A549 (cell line): ENCODE data around the gene KLHL22. TPM values are rescaled to one million over a fixed set of nuclear protein-coding genes. Genes with fewer than 3 reads are reported as not detected.

Experiments
- ATAC-seq, 2 experiments: fragments of 200-7000 bp in 1 of 2; fragments of >200 bp in 1 of 2; cut with Nextera tagmentation in 1 of 2; cut with Tn5 transposase in 1 of 2; 3 replicates each; pipeline versions ENCODE4 v1.8.0 to v1.9.1; 2018 to 2020; ENCODE audit warnings: mild to moderate bottlenecking in 1 of 2, moderate library complexity in 1 of 2
- CTCF ChIA-PET: fragments of 300-600 bp; sonication (Branson Sonifier 250); formaldehyde crosslinking; extraction: SDS; loops from one replicate; lab custom pipeline; 2021; ENCODE audit warnings: antibody characterized with exemption, inconsistent platforms; lab: Yijun Ruan, JAX
- POLR2A ChIA-PET: fragments of 350-600 bp; formaldehyde crosslinking; extraction: SDS; loops from one replicate; lab custom pipeline; 2021; ENCODE audit warnings: antibody characterized with exemption, inconsistent platforms; lab: Yijun Ruan, JAX
- DNase-seq, 2 experiments: peaks; one replicate each; pipeline versions ENCODE4 v3.0.0 to v3.0.0-alpha.2; 2011 to 2016; ENCODE audit warnings: low read depth in 1 of 2, low spot score in 1 of 2
- FAIRE-seq: peaks from 2 replicates; lab custom pipeline; 2011; peaks lifted over from hg19 to GRCh38; lab: Jason Lieb, UNC
- H3K27ac ChIP-seq, 2 experiments: fragments of >200 bp; sonication (Bioruptor Twin); formaldehyde crosslinking; 3 replicates each; pipeline ENCODE4 v1.5.1; 2016 to 2017
- H3K4me1 ChIP-seq: fragments of >200 bp; sonication (Bioruptor Twin); formaldehyde crosslinking; 3 replicates; pipeline ENCODE4 v1.6.1; 2016
- H3K4me2 ChIP-seq: fragments of >200 bp; sonication (Bioruptor Twin); formaldehyde crosslinking; 3 replicates; pipeline ENCODE4 v1.6.1; 2016
- H3K4me3 ChIP-seq: fragments of >200 bp; sonication (Bioruptor Twin); formaldehyde crosslinking; 3 replicates; pipeline ENCODE4 v1.5.1; 2016
- H3K9me3 ChIP-seq: fragments of >200 bp; sonication (Bioruptor Twin); formaldehyde crosslinking; 3 replicates; pipeline ENCODE4 v1.6.1; 2016
- CBX2 ChIP-seq: fragments of 200-600 bp; sonication (generic); IDR thresholded peaks from 2 replicates; pipeline ENCODE4 v1.6.1; 2016; ENCODE audit warnings: low read depth, mild to moderate bottlenecking, borderline replicate concordance
- CHD2 ChIP-seq: fragments of 150-350 bp; IDR thresholded peaks from 2 replicates; pipeline ENCODE4 v1.6.1; 2014; ENCODE audit warnings: low read length; ENCODE audit not compliant: partially characterized antibody
- EHF ChIP-seq: fragments of 250-450 bp; sonication (Bioruptor Pico); IDR thresholded peaks from 2 replicates; pipeline ENCODE4 v1.5.0; 2020; ENCODE audit warnings: mild to moderate bottlenecking
- ESRRA ChIP-seq: fragments of 150-350 bp; IDR thresholded peaks from 2 replicates; pipeline ENCODE4 v1.6.1; 2014; ENCODE audit warnings: mild to moderate bottlenecking, low read length, borderline replicate concordance
- FOSB ChIP-seq: fragments of 250-450 bp; sonication (Bioruptor Pico); IDR thresholded peaks from 2 replicates; pipeline ENCODE4 v1.5.0; 2020; ENCODE audit warnings: mild to moderate bottlenecking, moderate library complexity
- FOSL2 ChIP-seq, 2 experiments: fragments of 450-650 bp in 1 of 2; fragments of >200 bp in 1 of 2; sonication (Bioruptor Twin) in 1 of 2; formaldehyde crosslinking; IDR thresholded peaks; 2 replicates each; pipeline versions ENCODE4 v1.5.0 to v1.6.1; 2016 to 2020; ENCODE audit warnings: mild to moderate bottlenecking in 1 of 2, moderate library complexity in 1 of 2
- HEYL ChIP-seq: fragments of 250-450 bp; sonication (Bioruptor Pico); IDR thresholded peaks from 2 replicates; pipeline ENCODE4 v1.8.0; 2021; ENCODE audit warnings: mild to moderate bottlenecking, moderate library complexity
- JUN ChIP-seq, 2 experiments: fragments of >200 bp; sonication (Bioruptor Twin); formaldehyde crosslinking; IDR thresholded peaks; 2 replicates in 1 of 2; 3 replicates in 1 of 2; pipeline ENCODE4 v1.6.1; 2016 to 2017
- KDM1A ChIP-seq: fragments of 200-600 bp; sonication (generic); IDR thresholded peaks from 2 replicates; pipeline ENCODE4 v1.6.1; 2016; ENCODE audit warnings: low read depth, mild to moderate bottlenecking
- KDM5A ChIP-seq: fragments of 200-600 bp; sonication (generic); IDR thresholded peaks from 2 replicates; pipeline ENCODE4 v1.6.1; 2016; ENCODE audit warnings: antibody characterized with exemption, mild to moderate bottlenecking
- MYC ChIP-seq: IDR thresholded peaks from 2 replicates; pipeline ENCODE4 v1.6.1; 2012; ENCODE audit warnings: mild to moderate bottlenecking, inconsistent platforms, low read length, improper control_type of control experiment, borderline replicate concordance
- NR3C1 ChIP-seq: fragments of >200 bp; sonication (Bioruptor Twin); formaldehyde crosslinking; IDR thresholded peaks from 3 replicates; pipeline ENCODE4 v1.6.1; 2017
- PHF8 ChIP-seq: fragments of 200-600 bp; sonication (generic); IDR thresholded peaks from 2 replicates; pipeline ENCODE4 v1.6.1; 2016; ENCODE audit warnings: low read depth, mild to moderate bottlenecking, antibody characterized with exemption, moderate library complexity, borderline replicate concordance
- RAD21 ChIP-seq, 2 experiments: fragments of >200 bp in 1 of 2; sonication (Bioruptor Twin) in 1 of 2; formaldehyde crosslinking in 1 of 2; IDR thresholded peaks in 1 of 2; conservative IDR thresholded peaks in 1 of 2; 2 replicates in 1 of 2; 3 replicates in 1 of 2; pipeline ENCODE4 v1.6.1; 2012 to 2018; ENCODE audit warnings: inconsistent platforms in 1 of 2
- RFX5 ChIP-seq: fragments of 450-650 bp; IDR thresholded peaks from 2 replicates; pipeline ENCODE4 v1.7.1; 2014; ENCODE audit warnings: antibody characterized with exemption, mild to moderate bottlenecking, moderate library complexity
- TFCP2L1 ChIP-seq: fragments of 250-450 bp; sonication (Bioruptor Pico); IDR thresholded peaks from 2 replicates; pipeline ENCODE4 v1.5.0; 2021; ENCODE audit warnings: mild to moderate bottlenecking
- TP53 ChIP-seq: fragments of 250-450 bp; sonication (Bioruptor Pico); IDR thresholded peaks from 2 replicates; pipeline ENCODE4 v1.5.0; 2021; ENCODE audit warnings: mild to moderate bottlenecking, moderate library complexity
- ZFP36 ChIP-seq: fragments of 450-650 bp; IDR thresholded peaks from 2 replicates; pipeline ENCODE4 v1.6.1; 2014; ENCODE audit warnings: borderline replicate concordance; ENCODE audit not compliant: partially characterized antibody
- WGBS: methylation state at CpG from one replicate; pipeline ENCODE4 v1.1.6; 2017; ENCODE audit errors: missing lambda C conversion rate; 5-methylcytosine and 5-hydroxymethylcytosine counted together
- polyA plus RNA-seq, 4 experiments: library from polyadenylated mRNA; depleted of rRNA in 3 of 4; stranded (reverse); fragments of >200 nt; fragmentation: RNase III in 1 of 4; extraction: RNeasy Plus Mini Kit Qiagen cat#74134 plus additional on column Dnase treatment in 1 of 4; gene quantifications; 2 replicates in 3 of 4; 3 replicates in 1 of 4; pipeline ENCODE4 v1.2.3, GENCODE V29; 2011 to 2017
- TF ChIP-seq, protein P1 (sequence below): fragments of 450-650 bp; IDR thresholded peaks from 2 replicates; pipeline ENCODE4 v1.6.1; 2014; ENCODE audit warnings: antibody characterized with exemption
- TF ChIP-seq, protein P2 (sequence below): fragments of 150-350 bp; IDR thresholded peaks from 2 replicates; pipeline ENCODE4 v1.6.1; 2014; ENCODE audit warnings: low read depth, mild to moderate bottlenecking, low read length
- TF ChIP-seq, protein P3 (sequence below): IDR thresholded peaks from 2 replicates; pipeline ENCODE4 v1.6.1; 2012; ENCODE audit warnings: low read depth, borderline replicate concordance

KLHL22 gene
- polyA plus RNA-seq, 2 of the 4 experiments (the other 2 are of a cell fraction): 11.7 TPM

DNA sequence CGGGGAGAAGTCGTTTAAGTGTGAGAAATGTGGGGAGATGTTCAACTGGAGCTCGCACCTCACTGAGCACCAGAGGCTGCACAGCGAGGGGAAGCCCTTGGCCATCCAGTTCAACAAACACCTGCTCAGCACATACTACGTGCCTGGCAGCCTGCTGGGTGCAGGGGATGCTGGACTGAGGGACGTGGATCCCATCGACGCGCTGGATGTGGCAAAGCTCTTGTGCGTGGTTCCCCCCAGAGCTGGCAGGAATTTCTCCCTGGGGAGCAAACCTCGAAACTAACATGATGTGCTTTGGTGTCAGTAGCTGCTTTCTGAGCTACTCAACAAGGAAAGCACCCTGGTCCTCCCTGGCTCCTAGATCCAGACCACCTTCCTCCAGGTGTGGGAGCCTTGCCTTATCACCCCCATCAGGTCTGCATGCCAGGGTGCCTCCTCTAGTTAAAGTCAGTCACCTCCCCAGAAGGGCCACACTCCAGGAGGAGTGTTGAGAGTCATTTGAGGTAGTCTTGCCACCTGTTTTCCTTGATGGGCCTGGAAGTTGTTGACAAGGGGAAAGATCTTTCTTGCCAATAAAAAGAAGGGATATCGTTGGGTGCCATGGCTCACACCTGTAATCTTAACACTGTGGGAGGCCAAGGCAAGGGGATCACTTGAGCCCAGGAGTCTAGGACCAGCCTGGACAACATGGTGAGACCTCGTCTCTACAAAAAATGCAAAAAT, 88.7 kb downstream of the KLHL22 start:
- 89% methylated on average over 10 of the region's 13 CpGs for WGBS
- ChIA-PET CTCF (interaction anchor here (0.6 to 1.2 kb wide), 3 partner anchors 12 to 29 kb away, joined by 3 to 4 read pairs (median 4); no protein-coding TSS in a partner anchor), POLR2A (no interaction called here)
- no peak overlapping the region for H3K27ac ChIP-seq
- no peaks in the 10 kb centered on the region for H3K4me1 ChIP-seq
- ATAC-seq (no peak), DNase-seq (no peak), FAIRE-seq (no peak)
- H3K9me3 ChIP-seq: no peaks in the 10 kb centered on the region
- TF ChIP-seq TFCP2L1 (CRISPR knock-in tag) (no peak), CBX2 (no peak), RFX5 (no peak), RAD21 (conservative IDR thresholded peaks at IDR 0.05 in 1 of 2, IDR thresholded peaks at IDR 0.05 in 1 of 2) (no peak)
- TF ChIP-seq, protein P1, sequence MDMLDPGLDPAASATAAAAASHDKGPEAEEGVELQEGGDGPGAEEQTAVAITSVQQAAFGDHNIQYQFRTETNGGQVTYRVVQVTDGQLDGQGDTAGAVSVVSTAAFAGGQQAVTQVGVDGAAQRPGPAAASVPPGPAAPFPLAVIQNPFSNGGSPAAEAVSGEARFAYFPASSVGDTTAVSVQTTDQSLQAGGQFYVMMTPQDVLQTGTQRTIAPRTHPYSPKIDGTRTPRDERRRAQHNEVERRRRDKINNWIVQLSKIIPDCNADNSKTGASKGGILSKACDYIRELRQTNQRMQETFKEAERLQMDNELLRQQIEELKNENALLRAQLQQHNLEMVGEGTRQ: no peak
- no peak overlapping the region for H3K4me3 ChIP-seq
- H3K4me2 ChIP-seq: no peak overlapping the region

DNA sequence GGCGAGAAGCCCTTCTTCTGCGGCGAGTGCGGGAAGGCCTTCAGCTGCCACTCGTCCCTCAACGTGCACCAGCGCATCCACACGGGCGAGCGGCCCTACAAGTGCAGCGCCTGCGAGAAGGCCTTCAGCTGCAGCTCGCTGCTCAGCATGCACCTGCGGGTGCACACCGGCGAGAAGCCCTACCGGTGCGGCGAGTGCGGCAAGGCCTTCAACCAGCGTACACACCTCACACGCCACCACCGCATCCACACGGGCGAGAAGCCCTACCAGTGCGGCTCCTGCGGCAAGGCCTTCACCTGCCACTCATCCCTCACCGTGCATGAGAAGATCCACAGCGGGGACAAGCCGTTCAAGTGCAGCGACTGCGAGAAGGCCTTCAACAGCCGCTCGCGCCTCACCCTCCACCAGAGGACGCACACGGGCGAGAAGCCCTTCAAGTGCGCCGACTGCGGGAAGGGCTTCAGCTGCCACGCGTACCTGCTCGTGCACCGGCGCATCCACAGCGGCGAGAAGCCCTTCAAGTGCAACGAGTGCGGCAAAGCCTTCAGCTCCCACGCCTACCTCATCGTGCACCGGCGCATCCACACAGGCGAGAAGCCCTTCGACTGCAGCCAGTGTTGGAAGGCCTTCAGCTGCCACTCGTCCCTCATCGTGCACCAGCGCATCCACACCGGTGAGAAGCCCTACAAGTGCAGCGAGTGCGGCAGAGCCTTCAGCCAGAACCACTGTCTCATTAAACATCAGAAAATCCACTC, 89.5 kb downstream of the KLHL22 start:
- TF ChIP-seq FOSB (no peak), KDM5A (no peak), MYC (no peak), NR3C1 (no peak), PHF8 (no peak), KDM1A (no peak), EHF (CRISPR knock-in tag) (no peak), JUN (IDR thresholded peaks at IDR 0.05) (no peak), ZFP36 (no peak), HEYL (CRISPR knock-in tag) (no peak), ESRRA (no peak), RAD21 (conservative IDR thresholded peaks at IDR 0.05 in 1 of 2, IDR thresholded peaks at IDR 0.05 in 1 of 2) (no peak), CHD2 (no peak), FOSL2 (IDR thresholded peaks at IDR 0.05) (no peak), FOSL2 (CRISPR knock-in tag; IDR thresholded peaks at IDR 0.05) (no peak), TP53 (CRISPR knock-in tag) (no peak)
- TF ChIP-seq, protein P2, sequence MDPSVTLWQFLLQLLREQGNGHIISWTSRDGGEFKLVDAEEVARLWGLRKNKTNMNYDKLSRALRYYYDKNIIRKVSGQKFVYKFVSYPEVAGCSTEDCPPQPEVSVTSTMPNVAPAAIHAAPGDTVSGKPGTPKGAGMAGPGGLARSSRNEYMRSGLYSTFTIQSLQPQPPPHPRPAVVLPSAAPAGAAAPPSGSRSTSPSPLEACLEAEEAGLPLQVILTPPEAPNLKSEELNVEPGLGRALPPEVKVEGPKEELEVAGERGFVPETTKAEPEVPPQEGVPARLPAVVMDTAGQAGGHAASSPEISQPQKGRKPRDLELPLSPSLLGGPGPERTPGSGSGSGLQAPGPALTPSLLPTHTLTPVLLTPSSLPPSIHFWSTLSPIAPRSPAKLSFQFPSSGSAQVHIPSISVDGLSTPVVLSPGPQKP: no peak
- TF ChIP-seq, protein P3, sequence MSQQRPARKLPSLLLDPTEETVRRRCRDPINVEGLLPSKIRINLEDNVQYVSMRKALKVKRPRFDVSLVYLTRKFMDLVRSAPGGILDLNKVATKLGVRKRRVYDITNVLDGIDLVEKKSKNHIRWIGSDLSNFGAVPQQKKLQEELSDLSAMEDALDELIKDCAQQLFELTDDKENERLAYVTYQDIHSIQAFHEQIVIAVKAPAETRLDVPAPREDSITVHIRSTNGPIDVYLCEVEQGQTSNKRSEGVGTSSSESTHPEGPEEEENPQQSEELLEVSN: no peak
- no peaks in the 10 kb centered on the region for H3K4me1 ChIP-seq
- no peak overlapping the region for H3K27ac ChIP-seq
- no peak for DNase-seq
- no peaks in the 10 kb centered on the region for H3K9me3 ChIP-seq
- FAIRE-seq: no peak
- no peak overlapping the region for H3K4me3 ChIP-seq
- ChIA-PET CTCF (interaction anchor here (1.2 kb wide), 1 partner anchor 13 kb away, joined by 4 read pairs; no protein-coding TSS in a partner anchor), POLR2A (no interaction called here)
- 94% methylated on average over 29 of the region's 62 CpGs for WGBS
- ATAC-seq: no peak
- H3K4me2 ChIP-seq: no peak overlapping the region
